T follicular helper cell (primary cell): Measurements from ENCODE around the gene MYB.
A peak's percentile ranks its signal among the peaks of the same experiment; 100 is the strongest.
"Not testable (repeated sequence)": the region's sequence is repeated elsewhere in the genome, so short reads cannot be mapped to it uniquely, and the experiment has no call there.

Source experiments
- DNase-seq: peaks from one replicate; pipeline ENCODE4 v3.0.0-alpha.2; 2020; ENCODE audit warnings: low read depth

Gene MYB

DNA sequence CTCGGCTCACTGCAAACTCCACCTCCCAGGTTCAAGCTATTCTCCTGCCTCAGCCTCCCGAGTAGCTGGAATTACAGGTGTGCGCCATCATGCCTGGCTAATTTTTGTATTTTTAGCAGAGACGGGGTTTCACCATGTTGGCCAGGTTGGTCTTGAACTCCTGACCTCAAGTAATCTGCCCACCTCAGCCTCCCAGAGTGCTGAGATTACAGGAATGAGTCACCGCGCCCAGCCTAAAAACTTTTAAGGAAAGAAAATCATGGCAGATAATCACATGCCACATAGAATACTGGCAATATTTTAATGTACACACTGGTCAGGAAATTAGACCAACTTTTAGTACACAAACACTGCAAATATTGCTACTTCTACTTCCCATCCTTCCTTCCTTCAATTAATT is 16.7 kb upstream of the MYB start:
- DNase-seq: not testable (repeated sequence)

DNA sequence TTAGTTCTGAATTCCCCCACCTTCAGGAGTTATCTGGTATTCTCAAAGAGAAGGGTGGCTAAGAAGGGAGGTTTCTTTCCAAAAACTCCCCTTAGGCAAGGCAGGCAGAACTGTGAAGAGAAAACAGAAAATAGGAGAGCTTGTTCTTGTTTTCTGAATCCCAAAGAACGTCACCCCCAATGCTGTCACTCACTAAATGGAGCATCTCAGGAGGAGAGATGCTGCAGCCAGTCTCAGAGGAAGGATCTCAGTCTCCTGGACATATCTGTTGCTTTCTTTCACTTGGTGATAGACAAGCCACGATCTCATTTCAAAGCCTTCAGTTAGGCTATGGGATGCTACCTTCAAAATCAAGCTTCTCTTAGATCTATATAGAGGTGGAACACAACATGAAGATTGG is 16.1 kb upstream of the MYB start:
- DNase-seq: no peak

DNA sequence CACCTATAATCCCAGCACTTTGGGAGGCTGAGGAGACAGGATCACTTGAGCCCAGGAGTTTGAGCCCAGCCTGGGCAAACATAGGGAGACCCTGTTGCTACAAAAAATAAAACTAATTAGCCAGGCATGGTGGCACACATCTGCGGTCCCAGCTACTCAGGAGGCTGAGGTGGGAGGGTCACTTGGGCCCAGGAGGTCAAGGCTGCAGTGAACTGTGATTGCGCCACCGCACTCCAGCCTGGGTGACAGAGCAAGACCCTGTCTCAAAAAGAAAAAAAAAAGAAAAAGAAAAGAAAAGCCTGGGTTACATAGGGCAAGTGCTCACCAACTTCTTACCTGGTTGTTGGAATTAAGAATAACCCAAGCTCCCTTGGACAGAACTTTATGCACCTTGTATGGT is 14.6 kb upstream of the MYB start:
- DNase-seq: no peak

DNA sequence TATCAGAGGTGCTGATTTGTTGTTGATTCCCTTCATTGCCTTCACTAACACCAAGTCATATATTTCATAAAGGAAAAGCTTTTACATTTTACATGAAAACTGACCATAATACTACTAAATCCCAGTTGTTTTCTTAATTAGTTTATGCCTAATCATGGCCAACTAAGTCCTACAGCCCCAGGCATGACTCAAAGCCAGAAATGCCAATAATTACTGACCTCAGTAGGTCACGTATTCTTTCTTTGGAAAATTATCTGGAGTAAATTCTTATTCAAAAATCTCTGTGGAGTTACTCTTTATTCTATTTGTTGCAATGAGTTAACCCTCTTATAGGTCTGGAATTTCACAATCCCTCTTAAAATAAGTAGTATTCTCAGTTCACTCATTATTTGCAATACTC is 13.5 kb upstream of the MYB start:
- no peak for DNase-seq

DNA sequence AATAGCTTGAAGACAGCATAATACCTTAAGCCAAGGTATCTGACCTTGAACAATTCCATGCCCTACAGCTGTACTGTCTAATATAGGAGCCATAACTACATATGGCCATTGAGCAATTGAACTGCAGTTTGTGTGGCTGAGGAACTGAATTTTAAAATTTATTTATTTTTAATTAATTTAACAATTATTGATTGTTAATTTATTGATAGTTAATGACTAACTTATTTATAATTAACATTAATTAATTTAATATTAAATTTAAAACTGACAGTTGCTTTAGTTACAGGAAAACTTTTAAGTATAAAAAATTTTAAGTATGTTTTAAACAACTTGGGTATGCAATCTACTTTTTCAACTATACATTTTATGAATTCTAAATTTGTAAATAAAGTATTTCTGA is 12.3 kb upstream of the MYB start:
- no peak for DNase-seq

DNA sequence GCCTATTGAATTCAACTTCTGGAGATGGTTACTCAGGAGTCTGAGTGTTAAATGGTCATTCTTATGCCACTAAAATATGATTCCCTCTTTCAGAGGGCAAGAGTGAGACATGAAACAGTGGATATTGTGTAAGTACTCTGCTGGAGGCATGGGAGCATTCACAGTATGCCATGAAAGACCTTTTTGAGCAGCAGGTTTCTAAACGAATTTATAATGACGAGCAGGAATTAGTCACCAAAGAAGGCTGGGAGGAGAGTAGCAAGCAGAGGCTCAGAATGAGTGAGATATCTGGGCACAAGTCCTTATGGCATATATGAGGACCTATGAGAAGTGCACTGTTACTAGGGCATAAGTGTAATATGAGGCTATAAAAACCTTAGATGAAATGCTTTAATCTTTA is 10.9 kb upstream of the MYB start:
- DNase-seq: no peak

DNA sequence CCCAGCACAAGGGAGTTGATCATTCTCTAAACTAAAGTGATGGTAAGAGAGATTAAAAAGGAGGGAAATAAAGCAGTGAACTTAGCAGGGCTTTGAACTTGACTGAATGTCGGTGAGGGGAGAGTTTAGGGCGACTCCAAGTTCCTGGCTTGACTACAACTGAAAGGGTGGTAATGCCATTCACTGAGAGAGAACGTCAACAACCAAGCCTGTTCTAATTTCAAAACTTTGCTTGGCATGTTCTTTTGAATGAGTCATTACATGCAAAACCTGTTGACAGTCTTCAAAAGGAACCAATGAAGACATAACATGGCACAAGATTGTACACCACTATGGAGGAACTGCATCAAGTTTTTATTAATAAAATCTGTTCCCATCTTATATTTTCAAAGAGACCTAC is 10.3 kb upstream of the MYB start:
- DNase-seq: no peak

DNA sequence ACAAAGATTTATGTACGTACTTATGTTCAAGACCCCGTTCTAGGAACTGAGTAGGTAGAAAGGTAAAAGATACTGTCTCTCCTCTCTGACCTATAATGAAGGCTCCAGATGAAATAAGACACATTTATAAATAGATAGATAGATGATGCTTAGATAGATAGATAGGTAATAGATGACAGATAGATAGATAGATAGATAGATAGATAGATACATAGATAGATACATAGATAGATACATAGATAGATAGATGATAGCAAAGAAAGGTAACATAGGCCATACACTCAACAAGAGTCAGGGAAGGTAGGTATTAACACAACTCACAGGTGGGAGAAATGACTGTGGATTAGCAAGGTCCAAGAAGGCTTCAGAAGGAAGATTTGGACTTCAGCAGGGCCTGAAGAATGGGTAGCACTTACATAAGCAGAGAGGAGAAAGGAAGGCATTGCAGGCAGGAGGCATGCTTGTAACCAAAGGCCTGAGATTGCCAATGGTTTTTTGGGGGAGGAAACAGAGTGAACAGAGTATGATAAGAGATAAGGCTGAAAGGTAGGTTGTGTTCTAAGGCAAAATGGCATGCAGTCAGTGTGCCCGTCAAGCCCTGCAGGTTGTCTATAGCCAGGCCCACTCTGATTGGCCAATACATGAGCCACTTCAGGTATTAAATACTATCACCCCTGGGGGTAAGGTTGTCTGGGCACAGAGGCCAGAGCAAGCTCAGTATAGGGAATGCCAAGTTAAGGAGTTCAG is 7.7 kb upstream of the MYB start:
- no peak for DNase-seq

DNA sequence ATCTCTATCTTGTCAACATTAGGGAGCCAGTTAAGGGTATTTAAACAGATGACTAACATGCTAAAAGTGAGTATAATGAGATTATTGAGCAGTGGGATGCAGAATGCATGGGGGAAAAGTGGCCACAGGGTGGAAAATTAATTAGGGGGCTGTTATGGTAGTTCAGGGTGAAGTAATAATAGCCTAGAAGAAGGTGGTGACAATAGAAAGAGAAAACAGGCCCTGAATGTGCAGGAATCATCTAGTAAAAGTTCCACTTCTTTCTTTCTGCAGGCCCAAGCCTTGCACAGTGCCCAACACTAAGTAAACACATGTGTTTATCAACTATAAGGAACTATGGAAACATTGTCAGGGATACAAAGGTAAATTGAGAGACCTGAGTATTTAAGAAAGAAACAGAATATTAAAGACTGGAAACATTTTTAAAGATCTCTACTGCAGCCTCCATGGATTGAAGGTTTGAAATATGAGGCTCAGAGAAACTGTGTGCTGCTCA is 7.1 kb upstream of the MYB start:
- DNase-seq: no peak

DNA sequence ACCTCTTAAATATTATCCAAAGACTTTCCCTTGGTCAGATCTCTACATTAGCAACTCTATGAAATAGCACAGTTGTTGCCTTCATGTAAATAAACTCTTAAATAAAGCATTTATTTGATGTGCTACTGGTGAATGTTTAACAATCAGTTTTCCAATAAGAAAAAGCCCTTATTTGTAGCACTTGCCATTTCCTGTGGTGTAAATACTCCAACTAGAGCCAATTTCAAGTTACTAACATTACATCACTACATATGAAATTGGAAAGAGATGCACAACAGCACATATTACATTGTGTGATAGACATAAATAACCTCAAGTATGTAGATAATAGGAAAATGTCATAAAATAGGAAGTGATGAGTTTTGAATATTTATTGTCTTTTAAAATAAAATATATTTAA is 5.0 kb upstream of the MYB start:
- DNase-seq: no peak

DNA sequence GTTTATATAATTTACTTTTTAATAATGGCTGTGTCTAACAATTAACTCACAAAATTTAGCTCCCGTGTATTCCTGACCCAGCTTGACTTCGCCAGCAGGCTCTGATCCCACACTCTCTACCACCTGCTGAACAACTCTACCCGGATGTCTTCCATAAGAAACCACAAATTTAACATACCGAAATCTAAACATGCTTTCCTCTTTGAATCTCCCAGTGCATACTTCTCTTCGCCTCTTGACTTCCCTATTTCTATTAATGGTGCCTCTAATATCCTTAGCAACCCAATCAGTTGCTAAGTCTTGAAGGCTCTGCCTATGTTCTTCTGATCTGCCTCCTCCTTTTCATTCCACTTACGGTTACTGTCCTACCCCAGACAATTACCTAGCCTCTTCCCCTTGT is 4.6 kb upstream of the MYB start:
- no peak for DNase-seq

DNA sequence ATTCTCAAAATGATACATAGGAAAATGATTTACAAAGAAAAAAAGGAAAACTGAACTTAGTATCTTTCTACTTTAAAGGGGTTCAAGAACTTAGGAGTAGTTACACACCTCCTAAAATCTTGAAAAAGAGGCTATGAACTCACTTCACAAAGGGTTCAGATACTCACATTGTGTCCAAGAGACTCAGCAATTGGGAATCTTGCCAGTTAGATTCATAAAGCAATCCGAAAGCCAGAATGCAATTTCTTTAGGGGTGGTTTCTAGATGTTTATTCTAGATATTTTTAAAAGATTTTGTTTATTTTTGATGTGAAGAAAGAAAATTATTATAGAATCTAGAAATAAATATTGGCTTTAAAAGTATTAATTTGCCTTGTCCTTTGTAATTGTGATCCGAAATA is 1.7 kb upstream of the MYB start:
- DNase-seq: no peak

DNA sequence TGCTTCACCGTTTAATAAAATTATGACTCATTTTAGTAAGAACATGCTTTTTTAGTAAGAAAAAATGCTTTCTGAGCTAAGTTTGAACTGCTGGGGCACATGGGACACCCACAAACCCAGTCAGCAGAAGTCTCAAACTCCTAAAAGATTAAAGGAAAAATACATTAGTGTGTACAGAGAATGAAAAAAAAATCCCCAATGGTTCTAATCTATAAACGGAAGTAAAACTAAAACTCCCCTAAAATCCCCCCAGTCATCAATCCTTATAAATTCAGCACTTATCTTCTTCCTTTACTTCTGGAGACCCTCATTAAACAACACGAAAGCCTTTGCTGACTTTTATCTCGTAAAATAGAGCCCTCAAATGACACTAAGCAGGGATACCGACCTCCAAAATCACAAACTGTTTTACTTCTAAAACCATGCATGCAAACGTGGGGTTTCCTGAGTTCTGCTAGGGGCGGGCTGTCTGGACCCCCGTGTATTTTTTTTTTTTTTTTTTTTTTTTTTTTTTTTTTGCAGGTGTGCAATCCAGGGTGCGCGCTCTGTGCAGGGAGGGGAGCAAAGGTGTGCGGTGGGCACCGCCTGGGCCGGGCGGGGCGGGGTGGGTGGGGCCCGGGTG is 1.1 kb upstream of the MYB start:
- DNase-seq: no peak

DNA sequence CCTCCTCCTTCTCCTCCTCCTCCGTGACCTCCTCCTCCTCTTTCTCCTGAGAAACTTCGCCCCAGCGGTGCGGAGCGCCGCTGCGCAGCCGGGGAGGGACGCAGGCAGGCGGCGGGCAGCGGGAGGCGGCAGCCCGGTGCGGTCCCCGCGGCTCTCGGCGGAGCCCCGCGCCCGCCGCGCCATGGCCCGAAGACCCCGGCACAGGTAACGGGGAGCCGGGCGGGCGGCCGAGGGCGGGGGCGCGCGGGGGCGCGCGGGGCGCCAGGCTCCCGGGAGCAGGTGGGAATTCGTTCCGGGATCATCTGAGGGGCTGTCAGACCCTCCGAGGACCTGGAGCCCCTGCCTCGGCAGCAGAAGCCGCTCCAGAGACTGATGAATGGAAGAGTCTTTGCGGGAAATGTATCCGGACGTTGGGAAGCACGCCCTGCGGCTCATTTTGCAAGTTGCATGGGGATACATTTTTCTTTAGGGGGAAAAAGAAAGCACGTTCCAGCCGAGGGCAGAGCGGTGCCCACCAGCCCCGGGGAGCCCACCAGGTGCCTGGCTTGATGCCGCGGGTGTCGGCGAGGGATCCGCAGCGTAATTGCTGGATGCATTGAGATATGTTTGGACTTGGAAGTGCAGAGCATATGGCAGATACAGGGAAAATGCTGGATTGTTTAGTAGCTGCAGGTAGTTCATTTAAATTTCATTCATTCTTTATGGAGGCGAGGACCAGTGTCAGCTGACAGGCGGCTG is 394 bp downstream of the MYB start:
- DNase-seq: no peak

DNA sequence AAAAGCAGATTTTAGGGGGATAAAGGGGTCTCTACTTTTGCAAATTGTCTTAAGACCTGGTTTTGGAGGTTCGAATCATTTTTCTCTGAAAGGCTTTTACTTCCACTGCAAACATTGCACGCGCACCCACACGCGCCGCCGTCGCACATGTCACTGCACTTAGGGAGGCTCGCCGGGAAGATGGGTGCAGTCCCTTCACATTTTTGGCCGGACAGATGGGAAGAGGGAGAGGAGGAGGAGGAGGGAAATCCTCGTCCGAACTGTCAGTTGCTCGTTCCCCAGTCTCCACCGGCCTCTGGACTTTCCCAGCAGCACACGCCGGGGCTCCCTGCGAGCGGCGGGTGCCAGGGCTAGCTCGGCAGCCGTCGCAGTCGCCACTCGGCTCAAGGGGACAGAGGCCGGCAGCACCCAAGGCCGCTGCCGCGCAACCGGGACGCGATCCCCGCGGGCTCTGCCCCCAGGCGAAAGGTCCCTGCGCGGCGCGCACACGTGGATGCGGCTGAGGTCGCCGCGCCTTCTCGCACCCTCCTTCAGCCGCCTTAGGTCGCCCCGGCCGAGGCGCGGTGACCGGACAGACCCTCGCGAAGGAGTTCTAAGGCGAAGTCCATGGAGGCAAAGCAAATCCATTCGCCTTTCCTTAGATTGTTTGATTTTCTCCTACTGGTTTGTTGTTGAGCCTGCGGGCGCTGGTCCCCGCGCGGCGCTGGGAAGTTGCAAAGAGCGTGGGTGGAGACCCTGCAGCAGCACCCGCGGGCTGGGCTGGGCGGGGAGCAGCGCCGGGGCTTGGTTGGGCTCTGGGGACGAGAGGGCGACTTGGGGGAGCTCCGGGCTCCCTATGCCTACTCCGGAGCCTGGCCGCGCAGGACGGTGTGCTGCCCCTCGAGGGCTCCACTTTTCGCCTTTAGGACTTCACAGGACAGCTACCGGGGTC is 1.2 kb downstream of the MYB start:
- DNase-seq: no peak

DNA sequence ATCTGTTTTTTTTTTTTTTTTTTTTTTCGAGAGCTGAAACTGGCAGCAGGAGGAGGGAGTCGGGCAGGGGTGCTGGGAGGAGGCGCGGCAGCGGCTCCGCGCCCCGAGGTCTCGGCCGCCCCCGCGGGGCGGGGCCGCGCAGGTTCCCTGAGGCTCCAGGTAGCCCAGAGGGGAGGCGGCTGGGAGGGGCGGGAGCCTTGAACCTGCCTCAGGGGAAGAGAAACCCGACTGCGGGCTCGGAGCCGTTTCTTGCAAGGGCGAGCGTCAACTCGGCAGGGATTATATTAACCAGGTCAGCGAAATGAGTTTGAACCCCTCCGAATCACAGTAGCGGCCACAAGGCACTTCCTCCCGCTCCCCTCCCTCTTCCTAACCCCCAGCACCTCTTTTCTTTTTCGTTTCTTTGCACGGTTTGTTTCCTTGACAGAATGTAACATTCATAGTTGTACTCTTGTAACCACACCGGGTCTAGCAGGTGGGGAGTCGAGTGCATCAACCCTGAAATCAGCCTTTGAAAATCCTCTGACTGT is 2.0 kb downstream of the MYB start:
- DNase-seq: peak; percentile 35

DNA sequence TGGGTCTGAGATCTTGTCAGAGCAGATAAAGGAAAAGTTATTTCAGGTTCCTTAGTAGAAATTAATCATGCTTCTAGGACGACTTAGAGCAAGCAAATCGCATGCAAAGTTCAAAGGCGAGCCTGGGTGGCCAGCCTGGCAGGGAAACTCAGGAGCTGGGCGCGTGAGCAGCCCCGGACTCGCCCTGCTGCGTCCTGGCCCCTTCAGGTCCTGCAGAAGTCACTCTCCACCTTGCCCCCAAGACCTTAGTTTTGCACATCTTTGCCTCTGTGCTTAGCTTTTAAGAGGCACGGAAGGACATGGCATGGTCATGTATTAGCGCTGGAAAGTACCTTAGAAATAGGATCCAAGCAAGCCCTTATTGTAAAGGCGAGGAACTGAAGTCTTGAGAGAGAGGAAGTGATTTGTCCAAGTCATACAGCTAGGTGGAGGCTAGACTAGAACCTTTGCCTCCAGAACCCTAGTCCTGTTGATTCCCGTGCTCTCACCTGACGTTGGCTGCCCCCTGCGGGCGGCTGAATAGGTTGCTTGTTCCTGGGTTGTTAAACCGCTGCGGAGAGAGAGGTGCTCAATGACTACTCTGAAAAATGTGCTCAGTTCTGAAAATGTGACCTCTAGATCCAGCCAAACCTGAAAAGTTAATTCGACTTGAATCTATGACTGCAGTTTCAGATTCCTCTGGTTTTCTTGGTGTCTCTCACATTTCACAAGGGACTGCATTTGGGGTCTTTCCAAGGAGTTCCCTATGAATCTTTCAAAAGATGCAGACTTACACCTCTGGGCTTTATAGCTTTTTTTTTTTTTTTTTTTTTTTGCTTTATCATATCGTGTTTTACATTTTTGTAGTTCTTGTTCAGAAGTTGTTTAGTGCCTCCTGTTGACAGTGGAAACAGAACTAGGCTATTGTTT is 2.7 kb downstream of the MYB start:
- peak; percentile 55 for DNase-seq

DNA sequence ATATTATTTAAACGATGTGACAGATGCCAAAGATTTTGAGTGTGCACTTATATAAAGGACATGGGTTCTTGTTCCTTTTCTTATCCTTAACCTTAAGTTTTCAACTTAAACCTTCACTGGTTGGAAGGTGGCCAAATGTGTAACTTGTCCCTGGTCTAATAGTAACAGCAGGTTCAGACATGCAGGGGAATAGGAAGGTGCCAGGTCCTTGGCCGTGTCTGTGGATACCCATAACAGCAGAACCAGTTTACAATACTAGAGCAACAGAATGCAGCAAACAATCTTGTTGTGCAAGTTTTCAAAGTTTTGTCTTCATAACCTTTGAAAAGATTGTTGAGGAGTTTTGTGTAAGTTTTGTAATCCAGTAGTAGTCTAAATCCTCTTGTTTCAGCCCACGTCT is 4.4 kb downstream of the MYB start:
- no peak for DNase-seq

DNA sequence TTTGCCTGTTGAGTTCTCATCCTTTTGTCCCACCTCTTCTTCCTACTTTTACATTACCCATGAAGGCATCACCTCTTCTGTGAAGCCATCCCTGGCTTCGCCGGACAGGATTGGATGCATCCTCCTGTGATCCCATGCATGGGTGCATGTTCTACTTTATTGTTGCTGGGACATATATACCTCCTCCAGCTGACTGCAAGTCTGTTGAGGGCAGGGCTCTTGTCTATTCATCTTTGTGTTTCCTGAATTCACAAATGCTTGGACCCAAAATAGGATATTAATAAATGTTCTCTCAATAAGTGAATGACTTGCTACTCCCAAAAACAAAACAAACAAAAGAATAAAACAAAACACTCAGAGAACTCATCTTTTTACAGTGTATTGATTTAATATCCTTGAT is 5.1 kb downstream of the MYB start:
- no peak for DNase-seq

DNA sequence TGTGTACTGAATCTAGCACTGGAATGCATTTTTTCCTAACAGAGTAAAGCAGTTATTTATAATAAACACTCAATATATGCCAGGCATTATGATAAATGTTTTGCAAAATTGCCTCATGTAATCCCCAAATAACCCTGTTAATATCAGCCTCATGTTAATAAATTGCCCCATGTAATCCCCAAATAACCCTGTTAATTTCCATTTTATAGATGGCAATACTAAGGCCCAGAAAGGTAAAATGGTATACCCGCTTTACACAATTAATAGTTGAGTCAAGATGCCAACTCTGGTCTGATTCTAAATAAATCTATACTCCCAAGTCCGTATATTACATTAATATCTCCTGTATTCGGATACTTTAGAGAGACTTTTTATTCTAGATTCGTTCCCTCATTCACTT is 6.3 kb downstream of the MYB start:
- no peak for DNase-seq

DNA sequence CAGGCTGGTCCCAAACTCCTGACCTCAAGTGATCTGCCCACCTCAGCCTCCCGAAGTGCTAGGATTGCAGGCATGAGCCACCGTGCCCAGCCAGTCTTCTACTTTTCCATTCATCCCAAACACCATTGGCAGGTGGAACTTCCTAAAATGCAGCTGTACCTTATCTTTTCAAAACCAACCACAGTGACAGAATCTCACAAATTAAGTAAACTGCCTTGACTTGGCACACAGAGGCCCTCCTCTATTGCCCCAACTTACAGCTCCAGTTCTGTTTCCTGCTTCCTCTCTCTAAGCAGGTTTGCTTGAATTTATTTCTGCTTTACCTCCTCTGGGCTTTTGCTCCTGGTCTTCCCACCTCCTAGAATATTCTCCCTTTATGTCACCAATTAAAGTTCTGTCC is 7.6 kb downstream of the MYB start:
- no peak for DNase-seq
